H54 (cell line): ENCODE measurements around the gene FAF1.

Experiments
- DNase-seq: peaks from one replicate; pipeline ENCODE4 v3.0.0; 2011; ENCODE audit warnings: low spot score, mixed read lengths; ENCODE audit not compliant: insufficient read length
- FAIRE-seq: peaks from 3 replicates; lab custom pipeline; 2011; peaks lifted over from hg19 to GRCh38; lab: Jason Lieb, UNC
- POLR2A ChIP-seq: IDR thresholded peaks from 2 replicates; pipeline ENCODE4 v1.6.1; 2011; ENCODE audit warnings: low read depth, mild to moderate bottlenecking, low read length

The FAF1 gene

GRCh38 chr1:50481142-50481736, 478.8 kb downstream of the FAF1 start:
- FAIRE-seq (no peak), DNase-seq (no peak)
- no peak for TF ChIP-seq POLR2A

DNA sequence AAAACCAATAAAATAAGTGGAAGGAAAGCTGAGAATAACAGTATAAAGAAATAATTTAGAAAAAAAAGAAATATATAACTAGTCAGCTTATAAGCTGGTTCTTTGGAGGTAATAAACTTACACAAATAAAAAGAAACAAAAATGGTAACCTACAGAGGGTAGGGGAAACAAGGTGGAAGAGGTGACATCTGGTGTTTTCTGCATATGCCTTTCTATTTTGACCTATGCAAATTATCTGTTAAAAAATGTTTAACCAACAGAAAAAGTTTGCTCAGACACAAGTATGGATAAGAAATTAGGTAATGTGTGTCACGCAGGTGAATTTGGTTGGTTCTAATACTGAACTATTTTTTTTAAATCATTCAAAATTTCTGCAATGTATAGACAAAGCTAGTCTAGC, 483.3 kb downstream of the FAF1 start:
- DNase-seq (no peak), FAIRE-seq (no peak)
- TF ChIP-seq POLR2A: no peak

- FAIRE-seq (peak; percentile 81), DNase-seq (peak; percentile 9)
- TF ChIP-seq POLR2A: no peak
Measured at GRCh38 chr1:50474859-50475809, 484.9 kb downstream of the FAF1 start.

DNA sequence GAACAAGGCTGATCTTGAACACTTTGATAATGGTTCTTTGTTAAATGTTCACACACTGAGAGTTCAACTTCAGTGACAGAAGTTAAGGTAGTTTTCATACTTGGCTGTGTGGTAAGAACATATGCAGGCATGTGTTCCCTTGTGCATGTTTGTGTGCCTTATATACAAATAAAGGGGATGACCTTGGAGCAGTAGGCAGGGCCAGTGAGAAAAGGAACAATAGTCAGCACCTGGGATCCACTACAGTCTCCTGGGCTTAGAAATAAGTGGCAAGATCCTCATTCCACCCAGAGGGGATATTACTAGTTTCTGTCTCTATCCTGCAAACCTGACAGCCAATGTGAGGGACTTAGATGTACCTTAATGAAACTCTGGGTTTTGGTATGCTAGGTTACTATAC, 486.6 kb downstream of the FAF1 start:
- DNase-seq (no peak), FAIRE-seq (no peak)
- no peak for TF ChIP-seq POLR2A

DNA sequence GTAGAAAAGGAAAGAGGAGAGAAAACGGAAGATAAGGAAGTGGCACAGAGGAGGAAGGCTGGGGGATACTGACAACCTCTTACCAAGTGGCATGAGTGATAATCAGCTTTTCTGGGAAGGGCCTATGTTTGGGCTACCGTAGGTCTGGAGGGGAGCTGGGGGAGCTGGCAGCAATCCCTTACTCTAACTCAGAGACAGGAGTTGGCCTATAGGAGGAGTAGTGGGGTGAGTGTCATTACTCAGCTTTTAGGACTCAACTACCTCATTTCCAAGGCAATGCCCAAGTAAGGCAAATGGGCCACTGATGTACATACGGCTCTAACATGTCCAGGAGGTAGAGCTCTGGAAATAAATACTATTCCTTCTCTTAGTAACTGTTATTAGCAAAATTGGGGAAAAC, 488.1 kb downstream of the FAF1 start:
- TF ChIP-seq POLR2A: no peak
- no peak for FAIRE-seq
- DNase-seq: no peak

DNA sequence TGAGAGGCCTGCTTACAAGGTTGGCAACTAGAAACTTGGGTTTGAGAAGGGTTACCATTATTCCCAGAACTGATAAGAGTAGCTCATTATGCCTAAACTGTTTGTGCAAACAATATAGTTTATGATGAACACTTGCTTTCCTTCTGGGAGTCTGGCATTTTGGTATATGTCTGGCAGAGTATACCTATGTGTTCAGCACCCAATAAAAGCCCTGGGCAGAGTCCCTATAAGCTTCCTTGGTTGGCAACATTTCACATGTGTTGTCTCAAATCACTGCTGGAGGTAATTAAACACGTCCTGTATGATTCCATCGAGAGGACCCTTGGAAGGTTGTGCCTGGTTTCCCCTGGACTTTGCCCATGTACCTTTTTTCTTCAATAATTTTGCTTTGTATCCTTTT, 497.1 kb downstream of the FAF1 start:
- FAIRE-seq (no peak), DNase-seq (no peak)
- no peak for TF ChIP-seq POLR2A

DNA sequence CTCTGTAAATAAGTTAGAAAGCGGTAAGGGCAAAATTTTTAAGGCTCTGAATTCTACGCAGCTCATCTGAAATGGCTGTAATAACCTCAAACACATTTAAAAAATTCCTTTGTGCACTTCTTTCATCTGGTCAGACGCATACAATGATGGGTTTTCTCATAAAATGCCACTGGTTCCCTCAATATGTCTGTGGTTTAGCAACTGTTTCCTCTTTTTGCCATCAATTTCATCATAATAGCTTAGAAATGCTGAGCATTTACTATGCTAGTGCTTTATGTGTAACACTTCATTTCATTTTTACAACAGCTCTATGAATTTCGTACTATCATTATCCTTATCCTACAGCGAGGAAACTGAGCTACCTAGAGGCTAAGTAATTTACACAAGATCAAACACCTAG, 501.6 kb downstream of the FAF1 start:
- TF ChIP-seq POLR2A: no peak
- FAIRE-seq (no peak), DNase-seq (no peak)

- FAIRE-seq: no peak
- DNase-seq: no peak
- TF ChIP-seq POLR2A: no peak
Measured at GRCh38 chr1:50454911-50455310, 505.2 kb downstream of the FAF1 start.

DNA sequence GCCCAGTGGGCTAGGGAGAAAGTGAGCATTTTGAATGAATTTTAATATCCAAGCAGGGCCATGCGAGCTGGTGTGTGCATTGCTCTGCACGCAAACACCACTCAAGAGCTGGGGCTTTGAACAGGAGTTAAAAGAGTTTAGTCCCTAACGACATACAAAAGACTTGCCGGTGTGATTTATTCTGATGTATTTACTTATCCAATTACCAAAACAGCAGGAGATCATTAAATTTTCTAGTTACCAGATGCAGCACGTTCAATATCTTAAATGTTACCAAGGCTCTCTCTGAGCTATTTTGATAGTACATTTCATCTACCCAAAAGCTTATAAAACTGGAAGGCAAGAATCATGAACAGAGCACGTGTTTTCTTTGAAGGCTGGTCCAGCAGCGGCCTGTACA, 506.8 kb downstream of the FAF1 start:
- no peak for TF ChIP-seq POLR2A
- FAIRE-seq (no peak), DNase-seq (no peak)

- no peak for FAIRE-seq
- DNase-seq: no peak
Measured at GRCh38 chr1:50452700-50453099, 507.4 kb downstream of the FAF1 start.

GRCh38 chr1:50450861-50451653, 509.0 kb downstream of the FAF1 start:
- no peak for TF ChIP-seq POLR2A
- DNase-seq (no peak), FAIRE-seq (no peak)

More at GRCh38 chr1:50452700-50453099, 507.4 kb downstream of the FAF1 start:
- TF ChIP-seq POLR2A: no peak

GRCh38 chr1:50447961-50448360, 512.1 kb downstream of the FAF1 start:
- no peak for DNase-seq
- TF ChIP-seq POLR2A: no peak
- FAIRE-seq: no peak

- DNase-seq: no peak
- TF ChIP-seq POLR2A: no peak
- FAIRE-seq: no peak
Measured at GRCh38 chr1:50441183-50441582, 518.9 kb downstream of the FAF1 start.

DNA sequence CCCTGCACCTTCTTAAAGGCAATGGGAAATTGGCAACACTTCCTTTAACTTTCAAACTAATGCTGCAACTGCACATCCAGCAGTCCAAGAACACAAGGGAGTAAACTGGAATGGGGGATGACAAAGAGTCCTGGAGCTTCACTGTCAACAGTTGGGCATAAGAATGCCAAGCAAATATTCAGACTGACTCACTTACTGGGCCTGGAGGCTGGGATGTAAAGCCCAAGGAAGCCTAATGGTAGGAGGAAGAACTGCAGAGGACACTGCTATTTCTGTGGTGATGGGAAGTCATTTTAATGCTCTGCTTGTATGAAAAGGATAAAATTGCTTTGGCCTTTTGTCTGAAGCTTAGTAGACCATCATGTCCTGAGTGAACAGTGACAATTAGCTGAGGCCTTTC, 521.1 kb downstream of the FAF1 start:
- FAIRE-seq (peak; percentile 41), DNase-seq (no peak)
- no peak for TF ChIP-seq POLR2A
